Liver (tissue), 9 donors: Measurements from ENCODE around the gene EXT2. TPM values are rescaled to one million over a fixed set of nuclear protein-coding genes. Genes with fewer than 3 reads are reported as not detected.

Experiments
- DNase-seq: peaks from one replicate; pipeline ENCODE4 v3.0.0-alpha.2; 2017; ENCODE audit warnings: low spot score
- H3K27ac ChIP-seq, 2 donors: one replicate each; pipeline ENCODE4 v1.7.0; 2013; ENCODE audit warnings: inconsistent platforms in 2 of 2, low read length in 2 of 2, control low read depth in 1 of 2, low read depth in 1 of 2, mild to moderate bottlenecking in 1 of 2
- H3K27me3 ChIP-seq, 4 donors: one replicate each; pipeline versions ENCODE4 v1.6.1 to v1.7.0; 2013; ENCODE audit warnings: low read length in 3 of 4, inconsistent platforms in 1 of 4, mild to moderate bottlenecking in 1 of 4, moderate library complexity in 1 of 4; ENCODE audit not compliant: control insufficient read depth in 4 of 4, insufficient read depth in 4 of 4
- H3K36me3 ChIP-seq, 4 donors: one replicate each; pipeline versions ENCODE4 v1.6.1 to v1.7.0; 2013; ENCODE audit warnings: low read length in 3 of 4, mild to moderate bottlenecking in 3 of 4, low read depth in 1 of 4, moderate library complexity in 1 of 4; ENCODE audit not compliant: control insufficient read depth in 4 of 4, insufficient read depth in 3 of 4
- H3K4me1 ChIP-seq, 4 donors: one replicate each; pipeline versions ENCODE4 v1.6.1 to v1.7.0; 2013; ENCODE audit warnings: low read length in 3 of 4, mild to moderate bottlenecking in 3 of 4, moderate library complexity in 1 of 4; ENCODE audit not compliant: control insufficient read depth in 4 of 4, insufficient read depth in 4 of 4
- H3K4me3 ChIP-seq, 3 donors: one replicate each; pipeline versions ENCODE4 v1.6.1 to v1.7.0; 2013; ENCODE audit warnings: low read length in 3 of 3, control low read depth in 1 of 3, low read depth in 1 of 3, mild to moderate bottlenecking in 1 of 3
- H3K9ac ChIP-seq, 2 donors: one replicate each; pipeline ENCODE4 v1.7.0; 2013; ENCODE audit warnings: low read length in 2 of 2, mild to moderate bottlenecking in 2 of 2, moderate library complexity in 2 of 2, control low read depth in 1 of 2, low read depth in 1 of 2
- H3K9me3 ChIP-seq, 4 donors: one replicate each; pipeline versions ENCODE4 v1.6.1 to v1.7.0; 2013; ENCODE audit warnings: low read length in 3 of 4; ENCODE audit not compliant: control insufficient read depth in 4 of 4
- FOXA1 ChIP-seq: IDR thresholded peaks from 2 replicates; pipeline ENCODE4 v1.6.1; 2016; ENCODE audit warnings: antibody characterized with exemption
- FOXA2 ChIP-seq: IDR thresholded peaks from 2 replicates; pipeline ENCODE4 v1.6.1; 2016; ENCODE audit warnings: antibody characterized with exemption
- GABPA ChIP-seq, 2 donors: IDR thresholded peaks in 1 of 2; conservative IDR thresholded peaks in 1 of 2; 2 replicates each; pipeline ENCODE4 v1.6.1; 2016; ENCODE audit warnings: antibody characterized with exemption in 2 of 2, mild to moderate bottlenecking in 1 of 2, moderate library complexity in 1 of 2
- HNF4A ChIP-seq, 2 donors: conservative IDR thresholded peaks; 2 replicates each; pipeline ENCODE4 v1.6.1; 2016; ENCODE audit warnings: antibody characterized with exemption in 2 of 2, mild to moderate bottlenecking in 2 of 2
- HNF4G ChIP-seq: IDR thresholded peaks from 2 replicates; pipeline ENCODE4 v1.6.1; 2016; ENCODE audit warnings: antibody characterized with exemption
- JUND ChIP-seq, 2 donors: IDR thresholded peaks; 2 replicates each; pipeline ENCODE4 v1.6.1; 2016; ENCODE audit warnings: antibody characterized with exemption in 2 of 2
- REST ChIP-seq: IDR thresholded peaks from 2 replicates; pipeline ENCODE4 v1.6.1; 2016; ENCODE audit warnings: antibody characterized with exemption, mild to moderate bottlenecking
- RXRA ChIP-seq, 2 donors: IDR thresholded peaks; 2 replicates each; pipeline ENCODE4 v1.6.1; 2017 to 2018; ENCODE audit warnings: antibody characterized with exemption in 2 of 2, mild to moderate bottlenecking in 1 of 2
- SP1 ChIP-seq: IDR thresholded peaks from 2 replicates; pipeline ENCODE4 v1.6.1; 2018; ENCODE audit warnings: antibody characterized with exemption, mild to moderate bottlenecking
- YY1 ChIP-seq: IDR thresholded peaks from 2 replicates; pipeline ENCODE4 v1.6.1; 2016; ENCODE audit warnings: antibody characterized with exemption, mild to moderate bottlenecking
- WGBS: extraction: QIAGEN DNeasy Blood & Tissue Kit; methylation state at CpG from one replicate; pipeline ENCODE4 v1.1.7; 2013; 5-methylcytosine and 5-hydroxymethylcytosine counted together
- polyA plus RNA-seq, 2 donors: library from polyadenylated mRNA; stranded (reverse) in 1 of 2; unstranded in 1 of 2; fragments of 200-250 nt in 1 of 2; fragments of >200 nt in 1 of 2; fragmentation: Nextera tagmentation in 1 of 2; extraction: Ambion mirVana in 1 of 2; gene quantifications; one replicate each; pipeline versions ENCODE4 v1.2.1 to v1.2.3, GENCODE V29; 2013 to 2015
- total RNA-seq, 2 donors: library from RNA; depleted of rRNA; stranded (reverse); fragments of >200 nt; gene quantifications; one replicate each; pipeline ENCODE4 v1.2.3, GENCODE V29; 2014
- TF ChIP-seq, protein P1 (sequence below): IDR thresholded peaks from 2 replicates; pipeline ENCODE4 v1.6.1; 2016; ENCODE audit warnings: antibody characterized with exemption
- TF ChIP-seq, protein P2 (sequence below): fragments of 150-350 bp; IDR thresholded peaks from 2 replicates; pipeline ENCODE4 v1.5.1; 2017; ENCODE audit warnings: improper control_type of control experiment, low read depth, low read length; ENCODE audit not compliant: missing input control
- donor health status: healthy.
- donor health status: healthy.
- donor health status: healthy.
- donor health status: healthy.
- donor health status: healthy.

EXT2 gene
- total and polyA plus RNA-seq, 4 donors, result 8.4 to 36.1 (median 29.8) TPM

DNA sequence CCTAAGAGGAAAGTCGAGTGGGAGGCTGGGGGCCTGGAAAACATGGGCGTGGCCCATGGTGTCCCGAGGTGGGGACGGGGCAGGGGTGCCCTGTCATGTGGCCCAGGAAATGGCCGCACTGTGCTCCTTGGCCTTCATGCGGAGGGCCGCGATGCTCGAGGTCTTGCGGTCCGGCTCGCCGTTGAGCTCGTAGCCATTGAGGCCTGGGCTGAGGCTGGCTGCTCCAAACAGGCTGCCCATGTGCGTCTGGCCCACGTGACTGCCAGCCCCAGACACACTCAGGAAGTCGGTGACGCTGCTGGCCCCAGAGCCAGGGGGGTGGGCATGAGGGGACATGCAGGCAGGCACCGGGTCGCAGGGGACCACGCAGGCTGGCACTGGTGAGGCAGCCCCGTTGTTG is 169.3 kb downstream of the EXT2 start:
- Histone ChIP-seq H3K4me1 (no peaks in the 10 kb centered on the region), H3K36me3 (no peaks in the 10 kb centered on the region), H3K9me3 (no peaks in the 10 kb centered on the region), H3K27ac (no peak overlapping the region), H3K9ac (no peak overlapping the region), H3K4me3 (no peak overlapping the region), H3K27me3 (no peaks in the 10 kb centered on the region)
- no peak for DNase-seq
- WGBS, result 91% methylated on average over 22 of the region's 22 CpGs
- TF ChIP-seq FOXA1 (no peak), HNF4G (no peak), REST (no peak), YY1 (no peak), FOXA2 (no peak), RXRA (IDR thresholded peaks at IDR 0.05) (no peak), HNF4A (conservative IDR thresholded peaks at IDR 0.05) (no peak), SP1 (no peak), JUND (IDR thresholded peaks at IDR 0.05) (no peak)
- TF ChIP-seq, protein P1, sequence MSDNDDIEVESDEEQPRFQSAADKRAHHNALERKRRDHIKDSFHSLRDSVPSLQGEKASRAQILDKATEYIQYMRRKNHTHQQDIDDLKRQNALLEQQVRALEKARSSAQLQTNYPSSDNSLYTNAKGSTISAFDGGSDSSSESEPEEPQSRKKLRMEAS, result no peak
- TF ChIP-seq, protein P2, sequence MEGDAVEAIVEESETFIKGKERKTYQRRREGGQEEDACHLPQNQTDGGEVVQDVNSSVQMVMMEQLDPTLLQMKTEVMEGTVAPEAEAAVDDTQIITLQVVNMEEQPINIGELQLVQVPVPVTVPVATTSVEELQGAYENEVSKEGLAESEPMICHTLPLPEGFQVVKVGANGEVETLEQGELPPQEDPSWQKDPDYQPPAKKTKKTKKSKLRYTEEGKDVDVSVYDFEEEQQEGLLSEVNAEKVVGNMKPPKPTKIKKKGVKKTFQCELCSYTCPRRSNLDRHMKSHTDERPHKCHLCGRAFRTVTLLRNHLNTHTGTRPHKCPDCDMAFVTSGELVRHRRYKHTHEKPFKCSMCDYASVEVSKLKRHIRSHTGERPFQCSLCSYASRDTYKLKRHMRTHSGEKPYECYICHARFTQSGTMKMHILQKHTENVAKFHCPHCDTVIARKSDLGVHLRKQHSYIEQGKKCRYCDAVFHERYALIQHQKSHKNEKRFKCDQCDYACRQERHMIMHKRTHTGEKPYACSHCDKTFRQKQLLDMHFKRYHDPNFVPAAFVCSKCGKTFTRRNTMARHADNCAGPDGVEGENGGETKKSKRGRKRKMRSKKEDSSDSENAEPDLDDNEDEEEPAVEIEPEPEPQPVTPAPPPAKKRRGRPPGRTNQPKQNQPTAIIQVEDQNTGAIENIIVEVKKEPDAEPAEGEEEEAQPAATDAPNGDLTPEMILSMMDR, result no peak

GRCh38 chr11:44266056-44266780 is 170.7 kb downstream of the EXT2 start:
- H3K4me1 ChIP-seq, result no peaks in the 10 kb centered on the region
- TF ChIP-seq JUND (IDR thresholded peaks at IDR 0.05), result no peak
- no peak for TF ChIP-seq GABPA (IDR thresholded peaks at IDR 0.05 in 1 of 2, conservative IDR thresholded peaks at IDR 0.05 in 1 of 2)
- TF ChIP-seq YY1, result no peak
- H3K27ac ChIP-seq, result no peak overlapping the region
- DNase-seq, result no peak
- no peaks in the 10 kb centered on the region for H3K9me3 ChIP-seq
- H3K4me3 ChIP-seq, result no peak overlapping the region
- no peaks in the 10 kb centered on the region for H3K36me3 ChIP-seq
- 85% methylated on average over 9 of the region's 9 CpGs for WGBS
- H3K9ac ChIP-seq, result no peak overlapping the region
- H3K27me3 ChIP-seq, result no peaks in the 10 kb centered on the region
